CD4-positive, alpha-beta memory T cell (primary cell): Measurements from ENCODE around the gene IQGAP3. TPM values are rescaled to one million over a fixed set of nuclear protein-coding genes. Genes with fewer than 3 reads are reported as not detected.

Experiments
- polyA plus RNA-seq, 2 donors: library from polyadenylated mRNA; unstranded; fragments of 300-500 nt; fragmentation: Illumina TruSeq; gene quantifications; one replicate each; pipeline ENCODE4 v1.2.3, GENCODE V29; 2021
- total RNA-seq, 2 experiments: library from RNA; stranded (reverse); gene quantifications; one replicate each; pipeline ENCODE4 v1.2.3, GENCODE V29; 2021

The IQGAP3 gene
- total and polyA plus RNA-seq, 4 experiments from 2014 or later = not detected

Other genes with a start within 250 kb of the IQGAP3 start
- 100 to 1,000 TPM; 109 TPM for gene CCT3, start 234.3 kb downstream of the IQGAP3 start, total RNA-seq
- 100 to 1,000 TPM; 195 to 234 TPM for gene CCT3, start 234.3 kb downstream of the IQGAP3 start, polyA plus RNA-seq
- not detected for gene TSACC, start 234.0 kb downstream of the IQGAP3 start, total RNA-seq
- under 1 TPM in 1 of 2 donors, not detected in 1; 0.32 TPM for gene TSACC, start 234.0 kb downstream of the IQGAP3 start, polyA plus RNA-seq
- gene RHBG, start 203.4 kb downstream of the IQGAP3 start, total RNA-seq = not detected
- not detected for gene RHBG, start 203.4 kb downstream of the IQGAP3 start, polyA plus RNA-seq
- 10 to 100 TPM; 65.0 to 69.6 TPM for gene MEF2D, start 71.8 kb downstream of the IQGAP3 start, total RNA-seq
- gene MEF2D, start 71.8 kb downstream of the IQGAP3 start, polyA plus RNA-seq = 10 to 100 TPM in 1 of 2 donors, 1 to 10 TPM in 1; 4.2 to 13.8 TPM
- gene TTC24, start 7.2 kb upstream of the IQGAP3 start, total RNA-seq = under 1 TPM; 0.84 to 0.91 TPM
- gene TTC24, start 7.2 kb upstream of the IQGAP3 start, polyA plus RNA-seq = under 1 TPM in 1 of 2 donors, not detected in 1; 0.12 TPM
- 10 to 100 TPM; 46.7 to 49.5 TPM for gene NAXE, start 19.2 kb upstream of the IQGAP3 start, total RNA-seq
- 100 to 1,000 TPM in 1 of 2 donors, 10 to 100 TPM in 1; 93.3 to 152 TPM for gene NAXE, start 19.2 kb upstream of the IQGAP3 start, polyA plus RNA-seq
- 10 to 100 TPM; 26.9 to 30.7 TPM for gene GPATCH4, start 28.9 kb upstream of the IQGAP3 start, total RNA-seq
- gene GPATCH4, start 28.9 kb upstream of the IQGAP3 start, polyA plus RNA-seq = 10 to 100 TPM in 1 of 2 donors, 1 to 10 TPM in 1; 8.1 to 58.5 TPM
- not detected for gene HAPLN2, start 46.9 kb upstream of the IQGAP3 start, total RNA-seq
- not detected for gene HAPLN2, start 46.9 kb upstream of the IQGAP3 start, polyA plus RNA-seq
- not detected for gene BCAN, start 69.6 kb upstream of the IQGAP3 start, total RNA-seq
- not detected for gene BCAN, start 69.6 kb upstream of the IQGAP3 start, polyA plus RNA-seq
- gene NES, start 104.8 kb upstream of the IQGAP3 start, total RNA-seq = not detected
- gene NES, start 104.8 kb upstream of the IQGAP3 start, polyA plus RNA-seq = not detected
- under 1 TPM; 0.55 to 0.61 TPM for gene CRABP2, start 133.0 kb upstream of the IQGAP3 start, total RNA-seq
- under 1 TPM in 1 of 2 donors, not detected in 1; 0.21 TPM for gene CRABP2, start 133.0 kb upstream of the IQGAP3 start, polyA plus RNA-seq
- 10 to 100 TPM; 30.5 to 35.7 TPM for gene METTL25B, start 155.9 kb upstream of the IQGAP3 start, total RNA-seq
- 1 to 10 TPM; 4.6 to 7.5 TPM for gene METTL25B, start 155.9 kb upstream of the IQGAP3 start, polyA plus RNA-seq
- 10 to 100 TPM; 47.9 to 53.1 TPM for gene ISG20L2, start 156.2 kb upstream of the IQGAP3 start, total RNA-seq
- gene ISG20L2, start 156.2 kb upstream of the IQGAP3 start, polyA plus RNA-seq = 10 to 100 TPM; 11.4 to 19.3 TPM
- 10 to 100 TPM; 44.1 to 47.4 TPM for gene MRPL24, start 168.5 kb upstream of the IQGAP3 start, total RNA-seq
- 100 to 1,000 TPM in 1 of 2 donors, 10 to 100 TPM in 1; 86.7 to 150 TPM for gene MRPL24, start 168.5 kb upstream of the IQGAP3 start, polyA plus RNA-seq
- gene HDGF, start 179.1 kb upstream of the IQGAP3 start, total RNA-seq = 10 to 100 TPM; 93.3 to 97.0 TPM
- gene HDGF, start 179.1 kb upstream of the IQGAP3 start, polyA plus RNA-seq = 10 to 100 TPM; 23.8 to 49.3 TPM
- gene PRCC, start 195.0 kb upstream of the IQGAP3 start, total RNA-seq = 10 to 100 TPM; 60.9 to 61.3 TPM
- gene PRCC, start 195.0 kb upstream of the IQGAP3 start, polyA plus RNA-seq = 10 to 100 TPM; 32.8 to 52.7 TPM
- 10 to 100 TPM; 55.1 to 63.6 TPM for gene SH2D2A, start 244.3 kb upstream of the IQGAP3 start, total RNA-seq
- gene SH2D2A, start 244.3 kb upstream of the IQGAP3 start, polyA plus RNA-seq = 10 to 100 TPM; 29.1 to 53.9 TPM